GM23338 (cell line): ENCODE measurements around the gene AP1AR. TPM values are rescaled to one million over a fixed set of nuclear protein-coding genes. Genes with fewer than 3 reads are reported as not detected.

Experiments
- ATAC-seq: fragments of 200-7000 bp; cut with Tn5 transposase; 3 replicates; pipeline ENCODE4 v1.9.1; 2020
- DNase-seq: peaks from one replicate; pipeline ENCODE4 v3.0.0-alpha.2; 2015; ENCODE audit warnings: low spot score
- H2AFZ ChIP-seq: fragments of 200-600 bp; sonication (generic); 2 replicates; pipeline ENCODE4 v1.8.0; 2016; ENCODE audit warnings: antibody characterized with exemption, mild to moderate bottlenecking, moderate library complexity
- H3F3A ChIP-seq: fragments of 200-600 bp; sonication (generic); replicated peaks from 2 replicates; pipeline ENCODE4 v1.8.0; 2017; ENCODE audit warnings: antibody characterized with exemption, mixed run types, low read depth
- H3K27ac ChIP-seq: fragments of 200-600 bp; sonication (generic); 2 replicates; pipeline ENCODE4 v1.6.1; 2016; ENCODE audit warnings: low read depth
- H3K27me3 ChIP-seq: fragments of 200-600 bp; sonication (generic); 2 replicates; pipeline ENCODE4 v1.8.0; 2016; ENCODE audit warnings: mild to moderate bottlenecking, mixed run types, moderate library complexity; ENCODE audit not compliant: insufficient read depth
- H3K36me3 ChIP-seq: fragments of 200-600 bp; sonication (generic); 2 replicates; pipeline ENCODE4 v1.8.0; 2016; ENCODE audit warnings: mild to moderate bottlenecking; ENCODE audit not compliant: insufficient read depth
- H3K4me1 ChIP-seq: fragments of 200-600 bp; sonication (generic); 2 replicates; pipeline ENCODE4 v1.8.0; 2016; ENCODE audit warnings: mild to moderate bottlenecking, moderate library complexity; ENCODE audit not compliant: insufficient read depth
- H3K4me2 ChIP-seq: fragments of 200-600 bp; sonication (generic); 2 replicates; pipeline ENCODE4 v1.7.1; 2017; ENCODE audit warnings: mixed run types
- H3K4me3 ChIP-seq: fragments of 200-600 bp; sonication (generic); 2 replicates; pipeline ENCODE4 v1.6.1; 2016; ENCODE audit warnings: mixed run types
- H3K79me2 ChIP-seq: fragments of 200-600 bp; sonication (generic); replicated peaks from 2 replicates; pipeline ENCODE4 v1.8.0; 2017; ENCODE audit warnings: mild to moderate bottlenecking; ENCODE audit not compliant: insufficient read depth
- H3K9me2 ChIP-seq: fragments of 200-600 bp; sonication (generic); 2 replicates; pipeline ENCODE4 v1.8.0; 2017; ENCODE audit not compliant: insufficient read depth
- H4K20me1 ChIP-seq: fragments of 200-600 bp; sonication (generic); replicated peaks from 2 replicates; pipeline ENCODE4 v1.8.0; 2017; ENCODE audit warnings: mild to moderate bottlenecking; ENCODE audit not compliant: insufficient read depth
- H3K27ac Mint-ChIP-seq: 2 replicates; pipeline ENCODE4 v1.8.0; 2020; ENCODE audit warnings: inconsistent platforms, mild to moderate bottlenecking, moderate library complexity, mixed read lengths
- H3K27me3 Mint-ChIP-seq: 3 replicates; pipeline ENCODE4 v1.8.0; 2022; ENCODE audit warnings: low read depth, mild to moderate bottlenecking, moderate library complexity, mixed read lengths, inconsistent platforms; ENCODE audit not compliant: insufficient read depth, poor library complexity
- H3K36me3 Mint-ChIP-seq: 3 replicates; pipeline ENCODE4 v1.8.0; 2021; ENCODE audit warnings: low read depth, mild to moderate bottlenecking, inconsistent platforms, moderate library complexity, mixed read lengths
- H3K4me1 Mint-ChIP-seq: 3 replicates; pipeline ENCODE4 v1.8.0; 2020; ENCODE audit warnings: mild to moderate bottlenecking, inconsistent platforms, mixed read lengths
- H3K4me3 Mint-ChIP-seq: 3 replicates; pipeline ENCODE4 v1.8.0; 2021; ENCODE audit warnings: moderate library complexity, mild to moderate bottlenecking, inconsistent platforms, mixed read lengths
- H3K9me3 Mint-ChIP-seq: 3 replicates; pipeline ENCODE4 v1.8.0; 2020; ENCODE audit warnings: moderate library complexity, mild to moderate bottlenecking, inconsistent platforms, mixed read lengths
- CREB1 ChIP-seq: fragments of 250-450 bp; sonication (Bioruptor Pico); IDR thresholded peaks from 2 replicates; pipeline ENCODE4 v1.5.0; 2020; ENCODE audit warnings: low read depth, mild to moderate bottlenecking, moderate library complexity
- EZH2 ChIP-seq: fragments of 200-600 bp; sonication (generic); IDR thresholded peaks from one replicate; pipeline ENCODE4 v1.8.0; 2017; ENCODE audit warnings: antibody characterized with exemption, mild to moderate bottlenecking, low read depth; ENCODE audit not compliant: unreplicated experiment
- NANOG ChIP-seq: IDR thresholded peaks from 2 replicates; pipeline ENCODE4 v1.6.1; 2016; ENCODE audit warnings: antibody characterized with exemption, borderline replicate concordance
- POLR2AphosphoS5 ChIP-seq: IDR thresholded peaks from 2 replicates; pipeline ENCODE4 v1.6.1; 2016; ENCODE audit warnings: antibody characterized with exemption, low read depth
- polyA plus RNA-seq: library from polyadenylated mRNA; unstranded; fragments of >200 nt; fragmentation: Nextera tagmentation; extraction: Ambion mirVana; gene quantifications from 2 replicates; pipeline ENCODE4 v1.2.1, GENCODE V29; 2016
- total RNA-seq: library from RNA; depleted of rRNA; stranded (reverse); fragments of >200 nt; shearing (Covaris generic); gene quantifications from 2 replicates; pipeline ENCODE4 v1.2.3, GENCODE V29; 2014
- TF ChIP-seq, protein P1 (sequence below): IDR thresholded peaks from 2 replicates; pipeline ENCODE4 v1.6.1; 2016; ENCODE audit warnings: antibody characterized with exemption
- TF ChIP-seq, protein P2 (sequence below): IDR thresholded peaks from one replicate; pipeline ENCODE4 v1.6.1; 2018; ENCODE audit warnings: antibody characterized with exemption; ENCODE audit not compliant: unreplicated experiment
- TF ChIP-seq, protein P3 (sequence below): fragments of 250-450 bp; sonication (Bioruptor Pico); IDR thresholded peaks from 2 replicates; pipeline ENCODE4 v1.5.0; 2020; ENCODE audit warnings: mild to moderate bottlenecking, moderate library complexity

Gene AP1AR
- total and polyA plus RNA-seq, 2 experiments from 2014 or later: 17.5 to 28.0 TPM

DNA sequence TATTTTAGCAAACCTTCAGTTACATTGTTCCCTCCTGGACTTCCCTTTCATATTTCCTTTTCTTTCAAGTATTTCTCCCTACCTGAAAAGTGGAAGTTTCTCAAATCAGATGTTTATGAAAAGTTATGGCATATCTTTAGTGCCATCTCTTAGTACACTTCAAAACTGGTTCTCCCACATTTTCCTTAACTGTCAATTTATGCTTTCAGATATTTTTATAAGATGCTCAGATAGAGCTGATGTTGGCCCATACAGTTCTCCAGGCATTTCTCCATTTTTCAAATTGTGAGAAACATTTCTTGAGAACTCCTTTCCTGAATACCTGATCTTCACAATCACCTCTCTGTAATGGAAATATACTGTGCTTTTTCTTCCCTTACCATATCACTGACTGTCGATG is 32.5 kb upstream of the AP1AR start:
- Histone ChIP-seq H3K27me3 (no peaks in the 10 kb centered on the region), H3K79me2 (no peaks in the 10 kb centered on the region), H3K4me1 (peaks cover 4% of the 10 kb centered on the region; the same call in 1 of the 2 replicates), H3F3A (no peaks in the 10 kb centered on the region), H3K36me3 (no peaks in the 10 kb centered on the region), H3K9me2 (peaks cover 8% of the 10 kb centered on the region; the same call in 1 of the 2 replicates), H3K4me2 (no peak overlapping the region), H3K4me3 (no peak overlapping the region), H4K20me1 (no peaks in the 10 kb centered on the region), H2AFZ (no peak overlapping the region), H3K27ac (no peak overlapping the region)
- Mint-ChIP-seq H3K4me3 (no peak overlapping the region), H3K36me3 (no peaks in the 10 kb centered on the region), H3K4me1 (peaks cover 9% of the 10 kb centered on the region), H3K9me3 (no peaks in the 10 kb centered on the region), H3K27ac (no peak overlapping the region), H3K27me3 (no peaks in the 10 kb centered on the region)
- TF ChIP-seq POLR2AphosphoS5 (no peak), NANOG (no peak), CREB1 (CRISPR knock-in tag) (no peak), EZH2 (no peak)
- TF ChIP-seq, protein P1, sequence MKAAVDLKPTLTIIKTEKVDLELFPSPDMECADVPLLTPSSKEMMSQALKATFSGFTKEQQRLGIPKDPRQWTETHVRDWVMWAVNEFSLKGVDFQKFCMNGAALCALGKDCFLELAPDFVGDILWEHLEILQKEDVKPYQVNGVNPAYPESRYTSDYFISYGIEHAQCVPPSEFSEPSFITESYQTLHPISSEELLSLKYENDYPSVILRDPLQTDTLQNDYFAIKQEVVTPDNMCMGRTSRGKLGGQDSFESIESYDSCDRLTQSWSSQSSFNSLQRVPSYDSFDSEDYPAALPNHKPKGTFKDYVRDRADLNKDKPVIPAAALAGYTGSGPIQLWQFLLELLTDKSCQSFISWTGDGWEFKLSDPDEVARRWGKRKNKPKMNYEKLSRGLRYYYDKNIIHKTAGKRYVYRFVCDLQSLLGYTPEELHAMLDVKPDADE: no peak
- TF ChIP-seq, protein P2, sequence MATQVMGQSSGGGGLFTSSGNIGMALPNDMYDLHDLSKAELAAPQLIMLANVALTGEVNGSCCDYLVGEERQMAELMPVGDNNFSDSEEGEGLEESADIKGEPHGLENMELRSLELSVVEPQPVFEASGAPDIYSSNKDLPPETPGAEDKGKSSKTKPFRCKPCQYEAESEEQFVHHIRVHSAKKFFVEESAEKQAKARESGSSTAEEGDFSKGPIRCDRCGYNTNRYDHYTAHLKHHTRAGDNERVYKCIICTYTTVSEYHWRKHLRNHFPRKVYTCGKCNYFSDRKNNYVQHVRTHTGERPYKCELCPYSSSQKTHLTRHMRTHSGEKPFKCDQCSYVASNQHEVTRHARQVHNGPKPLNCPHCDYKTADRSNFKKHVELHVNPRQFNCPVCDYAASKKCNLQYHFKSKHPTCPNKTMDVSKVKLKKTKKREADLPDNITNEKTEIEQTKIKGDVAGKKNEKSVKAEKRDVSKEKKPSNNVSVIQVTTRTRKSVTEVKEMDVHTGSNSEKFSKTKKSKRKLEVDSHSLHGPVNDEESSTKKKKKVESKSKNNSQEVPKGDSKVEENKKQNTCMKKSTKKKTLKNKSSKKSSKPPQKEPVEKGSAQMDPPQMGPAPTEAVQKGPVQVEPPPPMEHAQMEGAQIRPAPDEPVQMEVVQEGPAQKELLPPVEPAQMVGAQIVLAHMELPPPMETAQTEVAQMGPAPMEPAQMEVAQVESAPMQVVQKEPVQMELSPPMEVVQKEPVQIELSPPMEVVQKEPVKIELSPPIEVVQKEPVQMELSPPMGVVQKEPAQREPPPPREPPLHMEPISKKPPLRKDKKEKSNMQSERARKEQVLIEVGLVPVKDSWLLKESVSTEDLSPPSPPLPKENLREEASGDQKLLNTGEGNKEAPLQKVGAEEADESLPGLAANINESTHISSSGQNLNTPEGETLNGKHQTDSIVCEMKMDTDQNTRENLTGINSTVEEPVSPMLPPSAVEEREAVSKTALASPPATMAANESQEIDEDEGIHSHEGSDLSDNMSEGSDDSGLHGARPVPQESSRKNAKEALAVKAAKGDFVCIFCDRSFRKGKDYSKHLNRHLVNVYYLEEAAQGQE: no peak
- DNase-seq (no peak), ATAC-seq (no peak)

DNA sequence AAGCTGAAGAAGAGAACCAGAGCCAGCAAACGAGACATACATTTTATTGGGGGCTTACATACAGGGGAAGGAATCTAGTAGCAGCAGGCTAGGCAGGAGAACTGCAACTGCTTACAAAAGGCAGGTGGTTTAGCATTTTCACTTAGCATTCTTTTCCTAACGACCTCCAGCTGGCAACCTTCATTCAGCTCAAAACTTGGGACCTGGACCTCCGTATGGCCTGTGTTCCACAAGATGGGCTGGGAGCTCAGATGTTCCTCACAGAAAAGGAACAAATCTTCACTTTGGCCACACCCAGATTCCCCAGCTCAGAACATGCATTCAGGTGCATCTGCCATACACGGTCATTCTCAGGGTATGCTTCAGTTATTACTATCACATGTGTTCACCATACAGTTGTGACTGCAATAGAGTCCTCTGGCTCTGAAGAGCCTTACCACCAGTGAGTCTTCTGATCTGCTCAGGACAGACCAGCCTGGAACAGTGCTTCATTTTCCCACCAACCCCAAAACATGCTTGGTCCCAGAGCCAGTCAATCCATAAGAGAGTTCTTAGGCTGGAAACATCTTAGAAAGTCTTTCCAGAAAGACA is 29.6 kb upstream of the AP1AR start:
- Histone ChIP-seq H3K4me2 (no peak overlapping the region), H3K36me3 (no peaks in the 10 kb centered on the region), H3F3A (no peaks in the 10 kb centered on the region), H3K27me3 (no peaks in the 10 kb centered on the region), H3K4me1 (peaks cover 4% of the 10 kb centered on the region; the same call in 1 of the 2 replicates), H4K20me1 (no peaks in the 10 kb centered on the region), H2AFZ (peak overlapping the region; percentile 76; the same call in 1 of the 2 replicates), H3K27ac (no peak overlapping the region), H3K79me2 (no peaks in the 10 kb centered on the region), H3K4me3 (no peak overlapping the region), H3K9me2 (peaks cover 8% of the 10 kb centered on the region; the same call in 1 of the 2 replicates)
- Mint-ChIP-seq H3K36me3 (no peaks in the 10 kb centered on the region), H3K4me3 (no peak overlapping the region), H3K4me1 (peaks cover 9% of the 10 kb centered on the region), H3K27ac (no peak overlapping the region; the same call in 1 of the 2 replicates), H3K27me3 (no peaks in the 10 kb centered on the region), H3K9me3 (no peaks in the 10 kb centered on the region)
- peak; percentile 20 for DNase-seq
- ATAC-seq: peak; percentile 45
- no peak for TF ChIP-seq POLR2AphosphoS5
- TF ChIP-seq, protein P3, sequence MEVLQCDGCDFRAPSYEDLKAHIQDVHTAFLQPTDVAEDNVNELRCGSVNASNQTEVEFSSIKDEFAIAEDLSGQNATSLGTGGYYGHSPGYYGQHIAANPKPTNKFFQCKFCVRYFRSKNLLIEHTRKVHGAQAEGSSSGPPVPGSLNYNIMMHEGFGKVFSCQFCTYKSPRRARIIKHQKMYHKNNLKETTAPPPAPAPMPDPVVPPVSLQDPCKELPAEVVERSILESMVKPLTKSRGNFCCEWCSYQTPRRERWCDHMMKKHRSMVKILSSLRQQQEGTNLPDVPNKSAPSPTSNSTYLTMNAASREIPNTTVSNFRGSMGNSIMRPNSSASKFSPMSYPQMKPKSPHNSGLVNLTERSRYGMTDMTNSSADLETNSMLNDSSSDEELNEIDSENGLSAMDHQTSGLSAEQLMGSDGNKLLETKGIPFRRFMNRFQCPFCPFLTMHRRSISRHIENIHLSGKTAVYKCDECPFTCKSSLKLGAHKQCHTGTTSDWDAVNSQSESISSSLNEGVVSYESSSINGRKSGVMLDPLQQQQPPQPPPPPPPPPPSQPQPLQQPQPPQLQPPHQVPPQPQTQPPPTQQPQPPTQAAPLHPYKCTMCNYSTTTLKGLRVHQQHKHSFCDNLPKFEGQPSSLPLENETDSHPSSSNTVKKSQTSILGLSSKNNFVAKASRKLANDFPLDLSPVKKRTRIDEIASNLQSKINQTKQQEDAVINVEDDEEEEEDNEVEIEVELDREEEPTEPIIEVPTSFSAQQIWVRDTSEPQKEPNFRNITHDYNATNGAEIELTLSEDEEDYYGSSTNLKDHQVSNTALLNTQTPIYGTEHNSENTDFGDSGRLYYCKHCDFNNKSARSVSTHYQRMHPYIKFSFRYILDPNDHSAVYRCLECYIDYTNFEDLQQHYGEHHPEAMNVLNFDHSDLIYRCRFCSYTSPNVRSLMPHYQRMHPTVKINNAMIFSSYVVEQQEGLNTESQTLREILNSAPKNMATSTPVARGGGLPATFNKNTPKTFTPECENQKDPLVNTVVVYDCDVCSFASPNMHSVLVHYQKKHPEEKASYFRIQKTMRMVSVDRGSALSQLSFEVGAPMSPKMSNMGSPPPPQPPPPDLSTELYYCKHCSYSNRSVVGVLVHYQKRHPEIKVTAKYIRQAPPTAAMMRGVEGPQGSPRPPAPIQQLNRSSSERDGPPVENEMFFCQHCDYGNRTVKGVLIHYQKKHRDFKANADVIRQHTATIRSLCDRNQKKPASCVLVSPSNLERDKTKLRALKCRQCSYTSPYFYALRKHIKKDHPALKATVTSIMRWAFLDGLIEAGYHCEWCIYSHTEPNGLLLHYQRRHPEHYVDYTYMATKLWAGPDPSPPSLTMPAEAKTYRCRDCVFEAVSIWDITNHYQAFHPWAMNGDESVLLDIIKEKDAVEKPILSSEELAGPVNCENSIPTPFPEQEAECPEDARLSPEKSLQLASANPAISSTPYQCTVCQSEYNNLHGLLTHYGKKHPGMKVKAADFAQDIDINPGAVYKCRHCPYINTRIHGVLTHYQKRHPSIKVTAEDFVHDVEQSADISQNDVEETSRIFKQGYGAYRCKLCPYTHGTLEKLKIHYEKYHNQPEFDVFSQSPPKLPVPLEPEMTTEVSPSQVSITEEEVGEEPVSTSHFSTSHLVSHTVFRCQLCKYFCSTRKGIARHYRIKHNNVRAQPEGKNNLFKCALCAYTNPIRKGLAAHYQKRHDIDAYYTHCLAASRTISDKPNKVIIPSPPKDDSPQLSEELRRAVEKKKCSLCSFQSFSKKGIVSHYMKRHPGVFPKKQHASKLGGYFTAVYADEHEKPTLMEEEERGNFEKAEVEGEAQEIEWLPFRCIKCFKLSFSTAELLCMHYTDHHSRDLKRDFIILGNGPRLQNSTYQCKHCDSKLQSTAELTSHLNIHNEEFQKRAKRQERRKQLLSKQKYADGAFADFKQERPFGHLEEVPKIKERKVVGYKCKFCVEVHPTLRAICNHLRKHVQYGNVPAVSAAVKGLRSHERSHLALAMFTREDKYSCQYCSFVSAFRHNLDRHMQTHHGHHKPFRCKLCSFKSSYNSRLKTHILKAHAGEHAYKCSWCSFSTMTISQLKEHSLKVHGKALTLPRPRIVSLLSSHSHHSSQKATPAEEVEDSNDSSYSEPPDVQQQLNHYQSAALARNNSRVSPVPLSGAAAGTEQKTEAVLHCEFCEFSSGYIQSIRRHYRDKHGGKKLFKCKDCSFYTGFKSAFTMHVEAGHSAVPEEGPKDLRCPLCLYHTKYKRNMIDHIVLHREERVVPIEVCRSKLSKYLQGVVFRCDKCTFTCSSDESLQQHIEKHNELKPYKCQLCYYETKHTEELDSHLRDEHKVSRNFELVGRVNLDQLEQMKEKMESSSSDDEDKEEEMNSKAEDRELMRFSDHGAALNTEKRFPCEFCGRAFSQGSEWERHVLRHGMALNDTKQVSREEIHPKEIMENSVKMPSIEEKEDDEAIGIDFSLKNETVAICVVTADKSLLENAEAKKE (CRISPR knock-in tag): peak; percentile 94
